HG03442 (cell line): ENCODE data around the gene CREB1.

ENCODE experiments used
- ATAC-seq: cut with Tn5 transposase; IDR thresholded peaks from one replicate; pipeline ENCODE4 v1.9.1; 2021; ENCODE audit warnings: mild to moderate bottlenecking, moderate library complexity; ENCODE audit not compliant: unreplicated experiment

Gene CREB1

GRCh38 chr2:207503234-207503633 lies 26.5 kb upstream of the CREB1 start:
- ATAC-seq, result peak; percentile 92

- ATAC-seq, result no peak
These were observed 25.1 kb upstream of the CREB1 start for GRCh38 chr2:207504513-207505170.

GRCh38 chr2:207505171-207505570 lies 24.6 kb upstream of the CREB1 start:
- no peak for ATAC-seq

- no peak for ATAC-seq
These were observed 24.0 kb upstream of the CREB1 start for GRCh38 chr2:207505728-207506127.

GRCh38 chr2:207506426-207506825 lies 23.3 kb upstream of the CREB1 start:
- ATAC-seq, result no peak

- ATAC-seq, result no peak
These were observed 19.6 kb upstream of the CREB1 start for GRCh38 chr2:207510148-207510547.

GRCh38 chr2:207511851-207512250 lies 17.9 kb upstream of the CREB1 start:
- ATAC-seq, result no peak

- no peak for ATAC-seq
These were observed 17.4 kb upstream of the CREB1 start for GRCh38 chr2:207512356-207512755.

- ATAC-seq, result no peak
These were observed 16.1 kb upstream of the CREB1 start for GRCh38 chr2:207513551-207514257.

- no peak for ATAC-seq
These were observed 15.3 kb upstream of the CREB1 start for GRCh38 chr2:207514451-207514850.

- ATAC-seq, result no peak
These were observed 14.1 kb upstream of the CREB1 start for GRCh38 chr2:207515671-207516070.

GRCh38 chr2:207516206-207516605 lies 13.6 kb upstream of the CREB1 start:
- ATAC-seq, result no peak

GRCh38 chr2:207523005-207523404 lies 6.8 kb upstream of the CREB1 start:
- ATAC-seq, result no peak

- no peak for ATAC-seq
These were observed 4.5 kb upstream of the CREB1 start for GRCh38 chr2:207525296-207525695.

- peak; percentile 5 for ATAC-seq
These were observed 807 bp upstream of the CREB1 start for GRCh38 chr2:207528980-207529329.

- no peak for ATAC-seq
These were observed 634 bp downstream of the CREB1 start for GRCh38 chr2:207530160-207531031.

GRCh38 chr2:207531032-207531952 lies 1.5 kb downstream of the CREB1 start:
- ATAC-seq, result no peak

- no peak for ATAC-seq
These were observed 2.9 kb downstream of the CREB1 start for GRCh38 chr2:207532676-207533075.

- no peak for ATAC-seq
These were observed 3.8 kb downstream of the CREB1 start for GRCh38 chr2:207533461-207534008.

GRCh38 chr2:207534417-207534816 lies 4.7 kb downstream of the CREB1 start:
- no peak for ATAC-seq
